Stimulated activated CD8-positive, alpha-beta memory T cell treated with anti-CD3 and anti-CD28 coated beads, Interleukin-2, amount 100 ng/mL, for 1 hour (primary cell): Measurements from ENCODE around the gene NPSR1.
"Not testable (repeated sequence)": the region's sequence is repeated elsewhere in the genome, so short reads cannot be mapped to it uniquely, and the experiment has no call there.

Source experiments
- DNase-seq, 2 donors: peaks; one replicate each; pipeline ENCODE4 v3.0.0-alpha.2; 2020; ENCODE audit warnings: low read depth in 2 of 2

NPSR1 gene

GRCh38 chr7:34869057-34869456 lies 211.0 kb downstream of the NPSR1 start:
- no peak for DNase-seq

GRCh38 chr7:34870041-34870440 lies 212.0 kb downstream of the NPSR1 start:
- not testable (repeated sequence) for DNase-seq

- not testable (repeated sequence) for DNase-seq
These were observed 216.3 kb downstream of the NPSR1 start for GRCh38 chr7:34874329-34874728.

- DNase-seq = no peak
These were observed 217.5 kb downstream of the NPSR1 start for GRCh38 chr7:34875481-34875880.

GRCh38 chr7:34878944-34879735 lies 221.1 kb downstream of the NPSR1 start:
- DNase-seq = not testable (repeated sequence)

- DNase-seq = no peak
These were observed 221.9 kb downstream of the NPSR1 start for GRCh38 chr7:34879871-34880270.

GRCh38 chr7:34883855-34884254 lies 225.8 kb downstream of the NPSR1 start:
- DNase-seq = not testable (repeated sequence)

- DNase-seq = no peak
These were observed 228.8 kb downstream of the NPSR1 start for GRCh38 chr7:34886856-34887255.

- no peak for DNase-seq
These were observed 231.9 kb downstream of the NPSR1 start for GRCh38 chr7:34889951-34890350.

GRCh38 chr7:34895202-34895601 lies 237.2 kb downstream of the NPSR1 start:
- DNase-seq = no peak
